Panc1 (cell line): ENCODE measurements around the gene DNASE1L1. TPM values are rescaled to one million over a fixed set of nuclear protein-coding genes. Genes with fewer than 3 reads are reported as not detected.

ENCODE experiments used
- ATAC-seq: fragments of 200-7000 bp; cut with Tn5 transposase; 2 replicates; pipeline ENCODE4 v1.9.1; 2020; ENCODE audit warnings: mild to moderate bottlenecking, moderate library complexity
- BruUV-seq: library from RNA; stranded (reverse); fragments of 400-500 nt; replicated peaks from 2 replicates; lab custom pipeline; 2021; lab: Mats Ljungman, UMichigan
- CTCF ChIA-PET: fragments of 300-600 bp; sonication (Branson Sonifier 250); formaldehyde crosslinking; loops from one replicate; lab custom pipeline; 2022; ENCODE audit warnings: antibody characterized with exemption; lab: Charles Lee
- POLR2A ChIA-PET: fragments of 300-600 bp; sonication (Branson Sonifier 250); formaldehyde crosslinking; loops from one replicate; lab custom pipeline; 2022; ENCODE audit warnings: antibody characterized with exemption; lab: Charles Lee
- DNase-seq: peaks from one replicate; pipeline ENCODE4 v3.0.0-alpha.2; 2010; ENCODE audit warnings: low read depth, low spot score
- H3K27ac ChIP-seq: 2 replicates; pipeline ENCODE4 v1.5.1; 2011; ENCODE audit warnings: mild to moderate bottlenecking, low read length, inconsistent platforms
- H3K27me3 ChIP-seq: fragments of 200-500 bp; sonication (Bioruptor generic); 2 replicates; pipeline ENCODE4 v1.6.0; 2014; ENCODE audit warnings: low read length, inconsistent platforms; ENCODE audit not compliant: control insufficient read depth, insufficient read depth
- H3K36me3 ChIP-seq: fragments of 200-500 bp; sonication (Bioruptor generic); 2 replicates; pipeline ENCODE4 v1.5.1; 2014; ENCODE audit warnings: inconsistent platforms, mild to moderate bottlenecking, low read length, moderate library complexity; ENCODE audit not compliant: control insufficient read depth, insufficient read depth
- H3K4me1 ChIP-seq: 2 replicates; pipeline ENCODE4 v1.5.1; 2011; ENCODE audit warnings: inconsistent platforms, mild to moderate bottlenecking, low read length, moderate library complexity; ENCODE audit not compliant: control insufficient read depth, insufficient read depth
- H3K4me3 ChIP-seq, 2 experiments: 2 replicates each; pipeline ENCODE4 v1.5.1; 2011 to 2012; ENCODE audit warnings: low read depth in 2 of 2, low read length in 2 of 2, mild to moderate bottlenecking in 2 of 2, inconsistent platforms in 1 of 2, moderate library complexity in 1 of 2
- H3K9me3 ChIP-seq: fragments of 200-500 bp; sonication (Bioruptor generic); 2 replicates; pipeline ENCODE4 v1.5.1; 2014; ENCODE audit warnings: low read depth, mild to moderate bottlenecking, inconsistent platforms, low read length, moderate library complexity; ENCODE audit not compliant: control insufficient read depth, insufficient read depth
- POLR2AphosphoS5 ChIP-seq: IDR thresholded peaks from 2 replicates; pipeline ENCODE4 v1.6.1; 2012; ENCODE audit warnings: mild to moderate bottlenecking, low read depth, low read length, moderate library complexity
- REST ChIP-seq, 2 experiments: IDR thresholded peaks; 2 replicates each; pipeline ENCODE4 v1.6.1; 2011 to 2012; ENCODE audit warnings: low read depth in 2 of 2, control low read depth in 1 of 2, low read length in 1 of 2, mild to moderate bottlenecking in 1 of 2, moderate library complexity in 1 of 2; ENCODE audit not compliant: insufficient read depth in 1 of 2
- SIN3A ChIP-seq: IDR thresholded peaks from 2 replicates; pipeline ENCODE4 v1.6.1; 2012; ENCODE audit warnings: low read depth, mild to moderate bottlenecking, low read length, moderate library complexity, borderline replicate concordance; ENCODE audit not compliant: insufficient read depth
- TCF7L2 ChIP-seq: IDR thresholded peaks from 2 replicates; pipeline ENCODE4 v1.6.1; 2011; ENCODE audit warnings: mild to moderate bottlenecking, low read depth, low read length, inconsistent platforms
- in situ Hi-C: cut with HindIII; loops from 2 replicates; pipeline ENCODE4 v1.10.0; 2016; ENCODE audit warnings: low sequenced_read_pairs, low pct_unique_long_range_greater_than_20kb
- intact Hi-C: fragments of 100-400 bp; cut with micrococcal nuclease; formaldehyde crosslinking; loops from one replicate; pipeline ENCODE4 v1.10.0; 2022; ENCODE audit not compliant: unreplicated experiment
- total RNA-seq: library from RNA; stranded (reverse); gene quantifications from one replicate; pipeline ENCODE4 v1.2.1, GENCODE V29; 2021; ENCODE audit not compliant: unreplicated experiment
- TF ChIP-seq, protein P1 (sequence below): fragments of 450-650 bp; IDR thresholded peaks from 2 replicates; pipeline ENCODE4 v1.5.1; 2017; ENCODE audit warnings: mild to moderate bottlenecking

Gene DNASE1L1
- total RNA-seq, 1 experiment from 2014 or later = 60.4 TPM

DNA sequence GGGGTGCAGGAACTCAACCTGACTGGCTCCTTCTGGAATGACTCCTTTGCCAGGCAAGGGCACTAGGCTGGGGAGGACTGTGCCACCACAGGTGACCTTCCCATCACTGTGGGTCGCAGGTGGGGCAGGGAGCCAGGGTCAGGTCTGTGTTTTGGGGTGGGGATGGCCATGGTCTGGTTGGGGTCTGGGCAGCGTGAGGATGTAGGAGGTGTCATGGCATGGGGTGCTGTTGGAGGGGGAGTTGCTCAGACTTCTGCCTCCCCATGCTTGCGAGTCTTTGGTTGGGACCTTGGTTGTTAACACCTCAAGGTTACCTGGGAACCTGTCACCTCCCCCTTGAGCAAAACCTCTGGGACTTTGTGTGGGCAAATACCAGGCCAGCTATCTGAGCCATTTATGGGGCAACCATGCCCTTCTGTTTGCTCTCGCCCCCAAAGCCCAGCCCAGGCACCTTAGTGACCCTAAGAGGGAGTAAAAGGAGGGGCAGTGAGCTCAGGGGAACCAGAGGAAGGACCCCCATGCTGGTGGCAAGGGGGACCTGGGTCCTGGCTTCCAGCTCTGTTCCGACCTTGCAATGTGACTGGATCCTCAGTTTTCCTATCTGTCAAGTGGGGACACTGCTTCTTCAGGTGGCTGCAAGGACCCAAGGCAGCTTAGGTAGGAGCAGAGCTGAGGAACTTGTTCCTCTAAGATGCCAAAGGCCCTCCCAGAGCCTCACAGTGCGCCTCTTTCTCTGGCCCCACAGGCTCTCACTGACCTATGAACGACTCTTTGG, 25.5 kb upstream of the DNASE1L1 start:
- in situ Hi-C loops = no loop called here
- ChIA-PET POLR2A (no interaction called here), CTCF (no interaction called here)
- peaks cover 6% of the 10 kb centered on the region for H3K36me3 ChIP-seq
- DNase-seq = no peak
- TF ChIP-seq, protein P1, sequence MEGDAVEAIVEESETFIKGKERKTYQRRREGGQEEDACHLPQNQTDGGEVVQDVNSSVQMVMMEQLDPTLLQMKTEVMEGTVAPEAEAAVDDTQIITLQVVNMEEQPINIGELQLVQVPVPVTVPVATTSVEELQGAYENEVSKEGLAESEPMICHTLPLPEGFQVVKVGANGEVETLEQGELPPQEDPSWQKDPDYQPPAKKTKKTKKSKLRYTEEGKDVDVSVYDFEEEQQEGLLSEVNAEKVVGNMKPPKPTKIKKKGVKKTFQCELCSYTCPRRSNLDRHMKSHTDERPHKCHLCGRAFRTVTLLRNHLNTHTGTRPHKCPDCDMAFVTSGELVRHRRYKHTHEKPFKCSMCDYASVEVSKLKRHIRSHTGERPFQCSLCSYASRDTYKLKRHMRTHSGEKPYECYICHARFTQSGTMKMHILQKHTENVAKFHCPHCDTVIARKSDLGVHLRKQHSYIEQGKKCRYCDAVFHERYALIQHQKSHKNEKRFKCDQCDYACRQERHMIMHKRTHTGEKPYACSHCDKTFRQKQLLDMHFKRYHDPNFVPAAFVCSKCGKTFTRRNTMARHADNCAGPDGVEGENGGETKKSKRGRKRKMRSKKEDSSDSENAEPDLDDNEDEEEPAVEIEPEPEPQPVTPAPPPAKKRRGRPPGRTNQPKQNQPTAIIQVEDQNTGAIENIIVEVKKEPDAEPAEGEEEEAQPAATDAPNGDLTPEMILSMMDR = no peak
- TF ChIP-seq POLR2AphosphoS5 (no peak), TCF7L2 (no peak), REST (IDR thresholded peaks at IDR 0.05; ENCODE audit: insufficient read depth in 1 of 2, low read depth in 2 of 2, low read length in 1 of 2) (no peak), SIN3A (no peak)
- intact Hi-C loops = no loop called here
- H3K27ac ChIP-seq = no peak overlapping the region
- no peaks in the 10 kb centered on the region for H3K27me3 ChIP-seq
- no peak for ATAC-seq
- BruUV-seq = no TSS peak
- peaks cover 28% of the 10 kb centered on the region for H3K4me1 ChIP-seq
- no peaks in the 10 kb centered on the region for H3K9me3 ChIP-seq
- H3K4me3 ChIP-seq = no peak overlapping the region

DNA sequence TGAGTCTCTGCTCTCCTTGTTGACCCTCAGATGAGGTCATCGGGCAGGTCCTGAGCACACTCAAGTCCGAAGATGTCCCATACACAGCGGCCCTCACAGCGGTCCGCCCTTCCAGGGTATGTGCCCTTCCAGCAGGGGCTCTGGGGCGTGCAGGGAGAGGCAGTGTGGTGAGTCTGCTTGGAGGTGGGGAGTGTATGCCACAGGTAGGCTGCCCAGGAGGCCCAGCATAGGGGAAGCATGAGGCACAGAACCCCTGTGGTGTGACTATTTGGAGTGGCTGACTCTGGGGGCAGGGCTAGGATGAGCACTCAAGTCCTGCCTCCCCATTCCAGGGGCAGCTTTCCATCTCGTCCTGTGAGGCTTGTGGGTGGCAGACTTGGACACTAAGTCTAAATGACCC, 24.6 kb upstream of the DNASE1L1 start:
- ChIA-PET CTCF (no interaction called here), POLR2A (no interaction called here)
- H3K4me1 ChIP-seq = peaks cover 26% of the 10 kb centered on the region
- in situ Hi-C loops (no loop called here), intact Hi-C loops (no loop called here)
- TF ChIP-seq TCF7L2 (no peak), REST (IDR thresholded peaks at IDR 0.05; ENCODE audit: insufficient read depth in 1 of 2, low read depth in 2 of 2, low read length in 1 of 2) (no peak), POLR2AphosphoS5 (no peak), SIN3A (no peak)
- TF ChIP-seq, protein P1 = no peak
- peaks cover 6% of the 10 kb centered on the region for H3K36me3 ChIP-seq
- H3K9me3 ChIP-seq = no peaks in the 10 kb centered on the region
- no peak overlapping the region for H3K27ac ChIP-seq
- H3K27me3 ChIP-seq = no peaks in the 10 kb centered on the region
- no peak for DNase-seq
- H3K4me3 ChIP-seq = no peak overlapping the region
- no peak for ATAC-seq
- no TSS peak for BruUV-seq
